Measurements from ENCODE around the gene HUNK. TPM values are rescaled to one million over a fixed set of nuclear protein-coding genes. Genes with fewer than 3 reads are reported as not detected.

Gene HUNK
- total and polyA plus RNA-seq, 4 experiments from 2014 or later, result 0.07 to 0.44 (median 0.26) TPM; not detected in 1

DNA sequence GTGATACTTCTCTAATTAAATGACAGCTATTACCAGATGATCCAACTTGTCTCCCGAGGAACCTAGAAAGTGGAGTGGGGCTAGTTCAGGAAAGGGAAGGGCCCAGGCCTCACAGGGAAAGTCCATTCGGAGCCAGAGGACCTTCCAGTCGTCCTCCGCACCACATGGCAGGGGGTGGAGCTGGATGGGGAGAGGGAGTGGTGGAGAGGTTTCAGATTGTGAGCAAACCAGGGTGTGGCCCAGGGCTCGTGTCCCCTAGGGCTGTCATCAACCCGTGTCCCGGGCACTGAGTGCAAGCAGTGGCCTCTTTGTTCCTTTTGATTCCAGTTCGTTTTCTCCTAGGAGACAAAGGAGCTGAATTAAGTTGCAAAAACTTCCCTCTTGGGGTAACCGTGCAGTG lies 114.9 kb downstream of the HUNK start:
- H3K36me3 ChIP-seq (ENCODE audit: insufficient read depth, low read length), result no peaks in the 10 kb centered on the region

GRCh38 chr21:31988492-31989290 lies 115.9 kb downstream of the HUNK start:
- Mint-ChIP-seq H3K27ac (no peak overlapping the region), H3K36me3 (peaks cover 0 to 3% of the 10 kb centered on the region in 2 donors), H3K27me3 (peaks cover 7 to 19% of the 10 kb centered on the region in 2 donors), H3K4me1 (no peaks in the 10 kb centered on the region), H3K4me3 (no peak overlapping the region), H3K9me3 (peaks cover 0 to 19% (median 8%) of the 10 kb centered on the region in 8 donors)
- Histone ChIP-seq H3K36me3 (ENCODE audit: insufficient read depth, low read length) (no peaks in the 10 kb centered on the region), H3K27me3 (ENCODE audit: insufficient read depth, low read length) (no peaks in the 10 kb centered on the region), H3K4me1 (ENCODE audit: insufficient read depth, low read length) (no peaks in the 10 kb centered on the region), H3K4me3 (ENCODE audit: low read length in 2 of 2) (no peak overlapping the region), H3K9me3 (ENCODE audit: control insufficient read depth in 1 of 2, low read length in 2 of 2) (no peaks in the 10 kb centered on the region), H3K27ac (ENCODE audit: low read depth, low read length) (no peak overlapping the region)
- intact Hi-C loops (cut with micrococcal nuclease), result no loop called here
- CTCF ChIA-PET (ENCODE audit: partially characterized antibody), result no interaction called here
- DNase-seq, result no peak
- POLR2A ChIA-PET (ENCODE audit: partially characterized antibody), result no interaction called here

More for the DNA sequence above, 114.9 kb downstream of the HUNK start:
- no peak overlapping the region for H3K4me3 ChIP-seq (ENCODE audit: low read length in 2 of 2)
- Mint-ChIP-seq H3K27me3 (peaks cover 7 to 18% of the 10 kb centered on the region in 2 donors), H3K4me1 (no peaks in the 10 kb centered on the region), H3K27ac (no peak overlapping the region), H3K4me3 (no peak overlapping the region), H3K36me3 (peaks cover 0 to 3% of the 10 kb centered on the region in 2 donors), H3K9me3 (peaks cover 0 to 19% (median 8%) of the 10 kb centered on the region in 8 donors)
- no peak for DNase-seq
- H3K4me1 ChIP-seq (ENCODE audit: insufficient read depth, low read length), result no peaks in the 10 kb centered on the region
- no peak overlapping the region for H3K27ac ChIP-seq (ENCODE audit: low read depth, low read length)
- ChIA-PET CTCF (ENCODE audit: partially characterized antibody) (no interaction called here), POLR2A (ENCODE audit: partially characterized antibody) (no interaction called here)
- H3K9me3 ChIP-seq (ENCODE audit: control insufficient read depth in 1 of 2, low read length in 2 of 2), result no peaks in the 10 kb centered on the region
- intact Hi-C loops (cut with micrococcal nuclease), result no loop called here
- H3K27me3 ChIP-seq (ENCODE audit: insufficient read depth, low read length), result no peaks in the 10 kb centered on the region

- no peak overlapping the region for H3K4me3 Mint-ChIP-seq
Observed at GRCh38 chr21:31991356-31992331, 118.8 kb downstream of the HUNK start.

DNA sequence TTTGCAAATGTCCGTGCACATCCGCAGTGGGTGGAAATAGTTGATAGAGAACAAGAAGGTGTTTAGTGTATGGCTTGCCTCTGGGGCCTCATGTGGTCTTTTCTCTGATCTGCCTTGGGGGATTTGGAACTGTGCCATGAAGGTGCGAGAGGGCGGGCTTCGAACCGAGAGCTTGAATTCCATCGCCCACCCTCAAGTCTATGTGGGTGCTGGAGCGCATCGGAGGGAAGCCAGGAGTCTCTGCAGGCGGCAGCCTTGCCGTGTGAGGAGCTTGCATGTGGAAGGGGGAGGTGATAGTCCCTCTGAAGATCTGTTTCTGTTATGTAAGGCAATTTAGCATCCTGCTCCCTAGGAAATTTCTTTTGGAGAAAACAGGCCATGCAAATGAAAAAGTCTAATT lies 119.6 kb downstream of the HUNK start:
- no peaks in the 10 kb centered on the region for H3K9me3 Mint-ChIP-seq
- Histone ChIP-seq H3K4me3 (ENCODE audit: low read length in 2 of 2) (no peak overlapping the region), H3K36me3 (ENCODE audit: insufficient read depth, low read length) (no peaks in the 10 kb centered on the region), H3K4me1 (ENCODE audit: insufficient read depth, low read length) (no peaks in the 10 kb centered on the region), H3K27me3 (ENCODE audit: insufficient read depth, low read length) (no peaks in the 10 kb centered on the region), H3K27ac (ENCODE audit: low read depth, low read length) (no peak overlapping the region), H3K9me3 (ENCODE audit: control insufficient read depth in 1 of 2, low read length in 2 of 2) (no peaks in the 10 kb centered on the region)
- H3K27ac Mint-ChIP-seq, result no peak overlapping the region
- DNase-seq, result no peak
- H3K4me3 Mint-ChIP-seq, result no peak overlapping the region
- H3K4me1 Mint-ChIP-seq, result no peaks in the 10 kb centered on the region
- POLR2A ChIA-PET (ENCODE audit: partially characterized antibody), result no interaction called here
- H3K36me3 Mint-ChIP-seq, result no peaks in the 10 kb centered on the region
- intact Hi-C loops (cut with micrococcal nuclease), result no loop called here
- CTCF ChIA-PET (ENCODE audit: partially characterized antibody), result no interaction called here
- H3K27me3 Mint-ChIP-seq, result peaks cover 5 to 11% of the 10 kb centered on the region in 2 donors

More at GRCh38 chr21:31991356-31992331, 118.8 kb downstream of the HUNK start:
- Histone ChIP-seq H3K4me1 (ENCODE audit: insufficient read depth, low read length) (no peaks in the 10 kb centered on the region), H3K4me3 (ENCODE audit: low read length in 2 of 2) (no peak overlapping the region), H3K27ac (ENCODE audit: low read depth, low read length) (no peak overlapping the region), H3K27me3 (ENCODE audit: insufficient read depth, low read length) (no peaks in the 10 kb centered on the region), H3K36me3 (ENCODE audit: insufficient read depth, low read length) (no peaks in the 10 kb centered on the region), H3K9me3 (ENCODE audit: control insufficient read depth in 1 of 2, low read length in 2 of 2) (no peaks in the 10 kb centered on the region)
- no peak overlapping the region for H3K27ac Mint-ChIP-seq
- intact Hi-C loops (cut with micrococcal nuclease), result no loop called here
- ChIA-PET POLR2A (ENCODE audit: partially characterized antibody) (no interaction called here), CTCF (ENCODE audit: partially characterized antibody) (no interaction called here)
- H3K27me3 Mint-ChIP-seq, result peaks cover 6 to 11% of the 10 kb centered on the region in 2 donors
- H3K9me3 Mint-ChIP-seq, result peaks cover 0 to 3% (median 0%) of the 10 kb centered on the region in 8 donors
- H3K4me1 Mint-ChIP-seq, result no peaks in the 10 kb centered on the region
- no peak for DNase-seq
- no peaks in the 10 kb centered on the region for H3K36me3 Mint-ChIP-seq

DNA sequence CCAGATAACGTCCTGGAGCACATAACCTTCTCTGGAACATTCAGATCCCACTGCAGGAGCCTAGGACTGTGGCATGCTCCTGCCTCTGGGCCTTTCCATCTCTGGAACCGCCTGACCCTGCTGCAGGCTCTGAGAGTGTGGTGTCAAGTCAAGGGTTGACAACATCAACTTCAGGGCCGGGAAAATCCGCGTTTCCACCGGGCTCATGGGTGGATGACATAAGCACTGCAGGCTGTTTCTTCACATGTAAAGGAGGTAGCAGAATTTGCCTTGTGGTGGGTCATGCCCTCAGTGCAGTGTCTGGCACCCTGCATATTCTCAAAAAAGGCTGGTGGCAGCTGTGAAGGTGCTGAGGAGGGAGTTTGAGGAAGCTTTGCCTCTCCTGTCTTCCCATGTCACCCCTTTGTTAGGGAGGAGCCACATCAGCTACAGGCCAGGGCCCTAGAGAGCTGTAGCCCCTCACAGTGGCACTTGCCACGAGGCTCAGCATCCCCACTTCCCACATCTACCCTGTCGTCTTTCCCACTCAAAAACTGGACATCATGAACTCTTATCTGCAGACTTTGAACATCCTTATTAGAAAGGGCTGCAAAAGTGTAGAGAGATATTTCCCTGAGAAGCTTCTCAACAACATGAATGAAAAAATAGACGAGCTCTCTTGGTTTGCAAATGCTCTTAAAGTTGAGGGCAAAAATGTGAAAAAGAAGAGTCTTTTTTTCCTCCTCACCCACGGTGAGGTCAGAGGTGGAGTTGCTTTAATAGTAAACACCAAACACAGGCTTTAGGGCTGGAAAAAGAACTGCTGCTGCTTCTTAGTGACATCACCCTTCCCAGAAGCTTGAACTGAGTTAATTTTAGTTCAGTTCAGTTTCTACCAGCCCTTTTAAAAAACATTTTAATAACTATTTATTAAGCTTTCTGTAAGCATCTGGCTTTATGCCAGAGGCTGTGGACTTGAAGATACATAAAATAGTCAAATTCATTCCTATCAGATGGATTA lies 121.3 kb downstream of the HUNK start:
- Mint-ChIP-seq H3K36me3 (no peaks in the 10 kb centered on the region), H3K4me3 (no peak overlapping the region), H3K27me3 (peaks cover 1 to 11% of the 10 kb centered on the region in 2 donors), H3K9me3 (no peaks in the 10 kb centered on the region), H3K27ac (no peak overlapping the region), H3K4me1 (no peaks in the 10 kb centered on the region)
- no peak overlapping the region for H3K4me3 ChIP-seq (ENCODE audit: low read length in 2 of 2)
- H3K9me3 ChIP-seq (ENCODE audit: control insufficient read depth in 1 of 2, low read length in 2 of 2), result no peaks in the 10 kb centered on the region
- no peak for DNase-seq
- intact Hi-C loops (cut with micrococcal nuclease), result no loop called here
- ChIA-PET POLR2A (ENCODE audit: partially characterized antibody) (no interaction called here), CTCF (ENCODE audit: partially characterized antibody) (no interaction called here)
- no peaks in the 10 kb centered on the region for H3K36me3 ChIP-seq (ENCODE audit: insufficient read depth, low read length)
- H3K27ac ChIP-seq (ENCODE audit: low read depth, low read length), result no peak overlapping the region
- no peaks in the 10 kb centered on the region for H3K27me3 ChIP-seq (ENCODE audit: insufficient read depth, low read length)
- H3K4me1 ChIP-seq (ENCODE audit: insufficient read depth, low read length), result no peaks in the 10 kb centered on the region

- Histone ChIP-seq H3K27ac (ENCODE audit: low read depth, low read length) (no peak overlapping the region), H3K27me3 (ENCODE audit: insufficient read depth, low read length) (no peaks in the 10 kb centered on the region), H3K36me3 (ENCODE audit: insufficient read depth, low read length) (no peaks in the 10 kb centered on the region), H3K9me3 (ENCODE audit: control insufficient read depth in 1 of 2, low read length in 2 of 2) (no peaks in the 10 kb centered on the region), H3K4me3 (ENCODE audit: low read length in 2 of 2) (no peak overlapping the region), H3K4me1 (ENCODE audit: insufficient read depth, low read length) (no peaks in the 10 kb centered on the region)
- intact Hi-C loops (cut with micrococcal nuclease), result no loop called here
- H3K36me3 Mint-ChIP-seq, result no peaks in the 10 kb centered on the region
- H3K27ac Mint-ChIP-seq, result no peak overlapping the region
- ChIA-PET CTCF (ENCODE audit: partially characterized antibody) (no interaction called here), POLR2A (ENCODE audit: partially characterized antibody) (no interaction called here)
- peaks cover 0 to 8% of the 10 kb centered on the region in 2 donors for H3K27me3 Mint-ChIP-seq
- no peak for DNase-seq
- H3K4me3 Mint-ChIP-seq, result no peak overlapping the region
- no peaks in the 10 kb centered on the region for H3K9me3 Mint-ChIP-seq
- no peaks in the 10 kb centered on the region for H3K4me1 Mint-ChIP-seq
Observed at GRCh38 chr21:31997191-31997590, 124.4 kb downstream of the HUNK start.
